SK-N-SH (cell line): ENCODE measurements around the gene DLL4. TPM values are rescaled to one million over a fixed set of nuclear protein-coding genes. Genes with fewer than 3 reads are reported as not detected.
A peak's percentile ranks its signal among the peaks of the same experiment; 100 is the strongest.

Experiments used
- CTCF ChIA-PET: fragments of 300-600, 350-600 bp; formaldehyde crosslinking; extraction: SDS; loops from one replicate; lab custom pipeline; 2021; lab: Yijun Ruan, JAX
- POLR2A ChIA-PET: fragments of 350-600 bp; sonication (Branson Sonifier 250); formaldehyde crosslinking; extraction: SDS; loops from one replicate; lab custom pipeline; 2020; ENCODE audit warnings: antibody characterized with exemption, inconsistent platforms; lab: Yijun Ruan, JAX
- DNase-seq: peaks from one replicate; pipeline ENCODE4 v3.0.0; 2012
- H2AFZ ChIP-seq: fragments of 200-600 bp; sonication (generic); 2 replicates; pipeline ENCODE4 v1.8.1; 2016; ENCODE audit warnings: antibody characterized with exemption, mild to moderate bottlenecking, low read depth
- H3F3A ChIP-seq: fragments of 200-600 bp; sonication (generic); replicated peaks from 2 replicates; pipeline ENCODE3; 2016; ENCODE audit warnings: antibody characterized with exemption, mild to moderate bottlenecking; ENCODE audit not compliant: insufficient read depth
- H3K27ac ChIP-seq, 2 experiments: fragments of 200-500 bp in 1 of 2; fragments of 200-600 bp in 1 of 2; sonication (Bioruptor generic) in 1 of 2; sonication (generic), shearing (Covaris generic) in 1 of 2; 2 replicates each; pipeline versions ENCODE4 v1.5.1 to v1.6.1; 2014 to 2016; ENCODE audit warnings: low read depth in 2 of 2, inconsistent platforms in 1 of 2, low read length in 1 of 2, mild to moderate bottlenecking in 1 of 2, mixed read lengths in 1 of 2
- H3K27me3 ChIP-seq: fragments of 200-600 bp; sonication (generic), shearing (Covaris generic); 2 replicates; pipeline ENCODE4 v1.6.1; 2016; ENCODE audit warnings: mixed run types; ENCODE audit not compliant: insufficient read depth
- H3K36me3 ChIP-seq, 2 experiments: fragments of 200-500 bp in 1 of 2; fragments of 200-600 bp in 1 of 2; sonication (Bioruptor generic) in 1 of 2; sonication (generic) in 1 of 2; replicated peaks in 1 of 2; 2 replicates each; pipeline versions ENCODE3 to v1.5.1; 2014 to 2016; ENCODE audit warnings: low read length in 1 of 2, mild to moderate bottlenecking in 1 of 2; ENCODE audit not compliant: insufficient read depth in 2 of 2, control insufficient read depth in 1 of 2
- H3K4me1 ChIP-seq, 2 experiments: fragments of 200-500 bp in 1 of 2; fragments of 200-600 bp in 1 of 2; sonication (Bioruptor generic) in 1 of 2; sonication (generic), shearing (Covaris generic) in 1 of 2; 2 replicates each; pipeline versions ENCODE4 v1.5.1 to v1.6.1; 2014 to 2016; ENCODE audit warnings: low read depth in 1 of 2, low read length in 1 of 2, mixed run types in 1 of 2; ENCODE audit not compliant: insufficient read depth in 2 of 2, control insufficient read depth in 1 of 2
- H3K4me2 ChIP-seq: fragments of 200-600 bp; sonication (generic), shearing (Covaris generic); 2 replicates; pipeline ENCODE4 v1.6.1; 2017; ENCODE audit warnings: mixed run types
- H3K4me3 ChIP-seq, 2 experiments: fragments of 200-500 bp in 1 of 2; fragments of 200-600 bp in 1 of 2; sonication (Bioruptor generic) in 1 of 2; sonication (generic), shearing (Covaris generic) in 1 of 2; 2 replicates each; pipeline versions ENCODE4 v1.5.1 to v1.8.1; 2014 to 2016; ENCODE audit warnings: low read depth in 2 of 2, inconsistent platforms in 1 of 2, low read length in 1 of 2, mild to moderate bottlenecking in 1 of 2, mixed read lengths in 1 of 2, moderate library complexity in 1 of 2
- H3K79me2 ChIP-seq: fragments of 200-600 bp; sonication (generic); 2 replicates; pipeline ENCODE4 v1.8.1; 2017; ENCODE audit warnings: mild to moderate bottlenecking; ENCODE audit not compliant: insufficient read depth
- H3K9ac ChIP-seq: fragments of 200-600 bp; sonication (generic); 2 replicates; pipeline ENCODE4 v1.6.1; 2017; ENCODE audit warnings: mixed run types
- H3K9me2 ChIP-seq: fragments of 200-600 bp; sonication (generic); 2 replicates; pipeline ENCODE4 v1.6.1; 2017; ENCODE audit warnings: mixed run types
- H3K9me3 ChIP-seq: fragments of 200-600 bp; sonication (generic); 2 replicates; pipeline ENCODE4 v1.6.1; 2017; ENCODE audit warnings: mixed run types, mild to moderate bottlenecking, moderate library complexity
- H4K20me1 ChIP-seq: fragments of 200-600 bp; sonication (generic); 2 replicates; pipeline ENCODE4 v1.6.1; 2017; ENCODE audit warnings: mild to moderate bottlenecking, mixed run types; ENCODE audit not compliant: insufficient read depth
- CHD2 ChIP-seq: fragments of 150-350 bp; IDR thresholded peaks from 2 replicates; pipeline ENCODE4 v1.6.1; 2018; ENCODE audit warnings: low read length; ENCODE audit not compliant: partially characterized antibody
- ELF1 ChIP-seq: IDR thresholded peaks from 2 replicates; pipeline ENCODE4 v1.4.0; 2012
- FOSL2 ChIP-seq: IDR thresholded peaks from 2 replicates; pipeline ENCODE4 v1.4.0; 2012; ENCODE audit warnings: low read depth, mild to moderate bottlenecking, moderate library complexity, borderline replicate concordance
- GATA2 ChIP-seq: sonication (generic); formaldehyde crosslinking; IDR thresholded peaks from 2 replicates; pipeline ENCODE4 v1.5.0; 2020; ENCODE audit warnings: mild to moderate bottlenecking, missing genetic modification reagents
- IRF3 ChIP-seq: fragments of 150-350 bp; IDR thresholded peaks from 2 replicates; pipeline ENCODE4 v1.6.1; 2016; ENCODE audit warnings: mild to moderate bottlenecking, low read depth, low read length
- MXI1 ChIP-seq: IDR thresholded peaks from 2 replicates; pipeline ENCODE4 v1.6.1; 2012; ENCODE audit warnings: mild to moderate bottlenecking, low read depth, low read length, improper control_type of control experiment
- NRF1 ChIP-seq: IDR thresholded peaks from 2 replicates; pipeline ENCODE4 v1.6.1; 2012; ENCODE audit warnings: low read depth, mild to moderate bottlenecking, low read length
- POLR2AphosphoS5 ChIP-seq: IDR thresholded peaks from 2 replicates; pipeline ENCODE4 v1.6.1; 2012; ENCODE audit warnings: low read depth, low read length
- RCOR1 ChIP-seq: fragments of 150-350 bp; IDR thresholded peaks from 2 replicates; pipeline ENCODE4 v1.6.1; 2017; ENCODE audit warnings: antibody characterized with exemption, low read length
- RFX5 ChIP-seq: IDR thresholded peaks from 2 replicates; pipeline ENCODE4 v1.6.1; 2012; ENCODE audit warnings: mild to moderate bottlenecking, improper control_type of control experiment, low read length
- SIN3A ChIP-seq: IDR thresholded peaks from 2 replicates; pipeline ENCODE4 v1.6.1; 2012; ENCODE audit warnings: low read depth, mild to moderate bottlenecking, low read length, moderate library complexity, borderline replicate concordance
- SMC3 ChIP-seq: IDR thresholded peaks from 2 replicates; pipeline ENCODE4 v1.6.1; 2012; ENCODE audit warnings: low read depth, low read length, improper control_type of control experiment
- TAF1 ChIP-seq: IDR thresholded peaks from 2 replicates; pipeline ENCODE4 v1.6.1; 2012; ENCODE audit warnings: low read depth, mild to moderate bottlenecking, low read length, moderate library complexity, borderline replicate concordance
- TCF12 ChIP-seq: IDR thresholded peaks from 2 replicates; pipeline ENCODE4 v1.4.0; 2012
- TEAD4 ChIP-seq: IDR thresholded peaks from 2 replicates; pipeline ENCODE4 v1.4.0; 2012; ENCODE audit warnings: mild to moderate bottlenecking, borderline replicate concordance; ENCODE audit not compliant: insufficient read depth
- USF2 ChIP-seq: fragments of 150-350 bp; IDR thresholded peaks from 2 replicates; pipeline ENCODE4 v1.6.1; 2017; ENCODE audit warnings: antibody characterized with exemption, low read length, low read depth, borderline replicate concordance
- YY1 ChIP-seq: IDR thresholded peaks from 2 replicates; pipeline ENCODE4 v1.4.0; 2012; ENCODE audit warnings: low read depth, mild to moderate bottlenecking
- WGBS: methylation state at CpG from one replicate; pipeline ENCODE4 v1.1.6; 2017; ENCODE audit warnings: low lambda C conversion rate; 5-methylcytosine and 5-hydroxymethylcytosine counted together
- polyA plus RNA-seq, 3 experiments: library from polyadenylated mRNA; depleted of rRNA; stranded (reverse); fragments of >200 nt; gene quantifications; 2 replicates each; pipeline ENCODE4 v1.2.3, GENCODE V29; 2012
- TF ChIP-seq, protein P1 (sequence below): IDR thresholded peaks from 2 replicates; pipeline ENCODE4; 2012

Gene DLL4
- polyA plus RNA-seq, 1 of the 3 experiments (the other 2 are of a cell fraction), result 0.03 TPM

GRCh38 chr15:40957581-40958051 lies 28.5 kb downstream of the DLL4 start:
- H4K20me1 ChIP-seq, result peaks cover 21% of the 10 kb centered on the region
- H3F3A ChIP-seq, result no peaks in the 10 kb centered on the region
- WGBS, result 73% methylated on average over 6 of the region's 9 CpGs
- H3K36me3 ChIP-seq, result no peaks in the 10 kb centered on the region
- DNase-seq, result peak; percentile 66
- ChIA-PET CTCF (interaction anchor here (1.4 to 2.4 kb wide), 2 partner anchors 16 to 52 kb away, joined by 4 to 17 read pairs; no protein-coding TSS in a partner anchor), POLR2A (no interaction called here)
- H3K9me3 ChIP-seq, result no peaks in the 10 kb centered on the region
- H3K4me2 ChIP-seq, result no peak overlapping the region
- H3K27me3 ChIP-seq, result no peaks in the 10 kb centered on the region
- no peak overlapping the region for H3K9ac ChIP-seq
- H3K27ac ChIP-seq, result peak overlapping the region in 1 of 2 experiments; percentile 45; a peak in 1 of 4 replicates
- no peak overlapping the region for H3K4me3 ChIP-seq
- H3K4me1 ChIP-seq, result peaks cover 13 to 46% of the 10 kb centered on the region in 2 experiments; a peak in 3 of 4 replicates
- H3K79me2 ChIP-seq, result peaks cover 17% of the 10 kb centered on the region
- TF ChIP-seq CHD2 (peak; percentile 17), POLR2AphosphoS5 (peak; percentile 14; the same call in 1 of the 2 replicates), TEAD4 (no peak), TCF12 (peak; percentile 47; the same call in 1 of the 2 replicates), TAF1 (no peak)
- TF ChIP-seq, all 33 proteins: peak for 3
- Histone ChIP-seq H2AFZ (no peak overlapping the region), H3K9me2 (no peaks in the 10 kb centered on the region)

DNA sequence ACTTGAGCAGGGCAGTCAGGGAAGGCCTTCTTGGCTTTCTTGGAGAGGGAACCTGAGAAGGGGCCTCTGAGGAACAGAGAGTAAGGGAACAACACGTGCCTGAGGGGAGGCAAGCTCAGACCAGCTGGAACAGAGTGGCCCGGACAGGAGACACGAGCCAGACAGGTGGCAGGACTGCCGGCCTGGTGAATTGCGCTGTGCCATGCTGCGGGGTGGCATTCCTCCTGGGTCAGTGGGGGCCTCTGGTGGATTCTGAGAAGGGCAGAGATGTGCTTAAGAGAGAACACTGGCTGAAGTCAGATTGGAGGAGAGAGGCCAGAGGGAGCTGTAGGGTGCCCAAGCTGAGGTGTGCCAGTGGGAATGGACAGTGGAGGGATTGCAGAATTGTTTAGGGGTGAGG lies 29.0 kb downstream of the DLL4 start:
- H3K27ac ChIP-seq, result peak overlapping the region in 1 of 2 experiments; percentile 45; a peak in 1 of 4 replicates
- no peaks in the 10 kb centered on the region for H3F3A ChIP-seq
- H3K9ac ChIP-seq, result no peak overlapping the region
- no peak for DNase-seq
- H3K9me3 ChIP-seq, result no peaks in the 10 kb centered on the region
- H3K4me3 ChIP-seq, result no peak overlapping the region
- H3K4me2 ChIP-seq, result no peak overlapping the region
- H3K4me1 ChIP-seq, result peaks cover 13 to 44% of the 10 kb centered on the region in 2 experiments; a peak in 3 of 4 replicates
- H3K27me3 ChIP-seq, result no peaks in the 10 kb centered on the region
- no peaks in the 10 kb centered on the region for H3K36me3 ChIP-seq
- 94% methylated on average over 6 of the region's 6 CpGs for WGBS
- TF ChIP-seq NRF1 (no peak), RFX5 (no peak), SMC3 (no peak), RCOR1 (no peak), FOSL2 (no peak), ELF1 (no peak), MXI1 (no peak), USF2 (no peak), CHD2 (no peak), GATA2 (CRISPR knock-in tag) (no peak), YY1 (no peak), POLR2AphosphoS5 (no peak), IRF3 (no peak), SIN3A (no peak)
- TF ChIP-seq, protein P1, sequence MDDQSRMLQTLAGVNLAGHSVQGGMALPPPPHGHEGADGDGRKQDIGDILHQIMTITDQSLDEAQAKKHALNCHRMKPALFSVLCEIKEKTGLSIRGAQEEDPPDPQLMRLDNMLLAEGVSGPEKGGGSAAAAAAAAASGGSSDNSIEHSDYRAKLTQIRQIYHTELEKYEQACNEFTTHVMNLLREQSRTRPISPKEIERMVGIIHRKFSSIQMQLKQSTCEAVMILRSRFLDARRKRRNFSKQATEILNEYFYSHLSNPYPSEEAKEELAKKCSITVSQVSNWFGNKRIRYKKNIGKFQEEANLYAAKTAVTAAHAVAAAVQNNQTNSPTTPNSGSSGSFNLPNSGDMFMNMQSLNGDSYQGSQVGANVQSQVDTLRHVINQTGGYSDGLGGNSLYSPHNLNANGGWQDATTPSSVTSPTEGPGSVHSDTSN, result no peak
- H4K20me1 ChIP-seq, result peaks cover 21% of the 10 kb centered on the region
- peaks cover 17% of the 10 kb centered on the region for H3K79me2 ChIP-seq
- CTCF ChIA-PET, result interaction anchor here (1.4 to 2.8 kb wide), 3 partner anchors 16 to 54 kb away, joined by 4 to 17 read pairs (median 12); no protein-coding TSS in a partner anchor
- H3K9me2 ChIP-seq, result no peaks in the 10 kb centered on the region
- POLR2A ChIA-PET, result no interaction called here
- H2AFZ ChIP-seq, result no peak overlapping the region
